H1 (cell line): Measurements from ENCODE around the gene DENND4C. TPM values are rescaled to one million over a fixed set of nuclear protein-coding genes. Genes with fewer than 3 reads are reported as not detected.

Source experiments
- EGR1 ChIP-seq: IDR thresholded peaks from 2 replicates; pipeline ENCODE4 v1.6.1; 2011; ENCODE audit warnings: low read depth, low read length, borderline replicate concordance
- GABPA ChIP-seq: IDR thresholded peaks from 2 replicates; pipeline ENCODE4 v1.6.1; 2011; ENCODE audit warnings: mild to moderate bottlenecking, low read length, moderate library complexity, borderline replicate concordance; ENCODE audit not compliant: insufficient read depth
- JUND ChIP-seq: IDR thresholded peaks from 2 replicates; pipeline ENCODE4 v1.6.1; 2011; ENCODE audit warnings: mild to moderate bottlenecking, improper control_type of control experiment, low read length
- POLR2A ChIP-seq, 2 experiments: IDR thresholded peaks; 1 replicate in 1 of 2; 2 replicates in 1 of 2; pipeline ENCODE4 v1.6.1; 2011; ENCODE audit warnings: low read depth in 2 of 2, low read length in 2 of 2, mild to moderate bottlenecking in 2 of 2; ENCODE audit errors: control extremely low read depth in 1 of 2
- RBBP5 ChIP-seq: IDR thresholded peaks from 2 replicates; pipeline ENCODE4 v1.7.1; 2012; ENCODE audit warnings: low read depth, mild to moderate bottlenecking, inconsistent platforms, low read length, moderate library complexity, borderline replicate concordance
- TCF12 ChIP-seq: IDR thresholded peaks from 2 replicates; pipeline ENCODE4 v1.6.1; 2011; ENCODE audit warnings: low read depth, mild to moderate bottlenecking, low read length
- polyA plus RNA-seq, 7 experiments: library from polyadenylated mRNA; depleted of rRNA in 3 of 7; stranded (reverse) in 5 of 7; unstranded in 2 of 7; fragments of >200 nt in 5 of 7; fragments of 200-250 nt in 2 of 7; gene quantifications; 1 replicate in 5 of 7; 2 replicates in 1 of 7; 4 replicates in 1 of 7; pipeline versions ENCODE4 v1.2.1 to v1.2.3, GENCODE V29; 2011 to 2013; ENCODE audit warnings: missing spikeins in 2 of 7, mixed read lengths in 2 of 7
- total RNA-seq: library from RNA; stranded (reverse); fragmentation: NEBNext Ultra II Directional; extraction: Animal tissue kit (Norgen Biotek cat#: 25700); gene quantifications from 2 replicates; pipeline ENCODE4 v1.2.1, GENCODE V29; 2021
- TF ChIP-seq, protein P1 (sequence below): fragments of 300-600 bp; sonication (generic); IDR thresholded peaks from 2 replicates; pipeline ENCODE4 v1.7.1; 2012; ENCODE audit warnings: low read length, moderate library complexity, mild to moderate bottlenecking, inconsistent platforms; ENCODE audit not compliant: insufficient replicate concordance
- TF ChIP-seq, protein P2 (sequence below): IDR thresholded peaks from 2 replicates; pipeline ENCODE4 v1.6.1; 2012; ENCODE audit warnings: inconsistent platforms
- TF ChIP-seq, protein P3 (sequence below), 3 experiments: IDR thresholded peaks; 1 replicate in 2 of 3; 2 replicates in 1 of 3; pipeline versions ENCODE4 v1.5.1 to v1.6.1; 2011; ENCODE audit warnings: low read length in 3 of 3, mild to moderate bottlenecking in 3 of 3, inconsistent platforms in 2 of 3, low read depth in 1 of 3, moderate library complexity in 1 of 3; ENCODE audit not compliant: insufficient read depth in 1 of 3; ENCODE audit errors: control extremely low read depth in 1 of 3

Gene DENND4C
- total and polyA plus RNA-seq, 2 of the 8 experiments (the other 6 are each of a cell fraction or from before 2014, with no cell fraction given): 6.9 to 18.9 TPM

GRCh38 chr9:19303216-19303615, 72.7 kb downstream of the DENND4C start (continued):
- TF ChIP-seq, protein P1, sequence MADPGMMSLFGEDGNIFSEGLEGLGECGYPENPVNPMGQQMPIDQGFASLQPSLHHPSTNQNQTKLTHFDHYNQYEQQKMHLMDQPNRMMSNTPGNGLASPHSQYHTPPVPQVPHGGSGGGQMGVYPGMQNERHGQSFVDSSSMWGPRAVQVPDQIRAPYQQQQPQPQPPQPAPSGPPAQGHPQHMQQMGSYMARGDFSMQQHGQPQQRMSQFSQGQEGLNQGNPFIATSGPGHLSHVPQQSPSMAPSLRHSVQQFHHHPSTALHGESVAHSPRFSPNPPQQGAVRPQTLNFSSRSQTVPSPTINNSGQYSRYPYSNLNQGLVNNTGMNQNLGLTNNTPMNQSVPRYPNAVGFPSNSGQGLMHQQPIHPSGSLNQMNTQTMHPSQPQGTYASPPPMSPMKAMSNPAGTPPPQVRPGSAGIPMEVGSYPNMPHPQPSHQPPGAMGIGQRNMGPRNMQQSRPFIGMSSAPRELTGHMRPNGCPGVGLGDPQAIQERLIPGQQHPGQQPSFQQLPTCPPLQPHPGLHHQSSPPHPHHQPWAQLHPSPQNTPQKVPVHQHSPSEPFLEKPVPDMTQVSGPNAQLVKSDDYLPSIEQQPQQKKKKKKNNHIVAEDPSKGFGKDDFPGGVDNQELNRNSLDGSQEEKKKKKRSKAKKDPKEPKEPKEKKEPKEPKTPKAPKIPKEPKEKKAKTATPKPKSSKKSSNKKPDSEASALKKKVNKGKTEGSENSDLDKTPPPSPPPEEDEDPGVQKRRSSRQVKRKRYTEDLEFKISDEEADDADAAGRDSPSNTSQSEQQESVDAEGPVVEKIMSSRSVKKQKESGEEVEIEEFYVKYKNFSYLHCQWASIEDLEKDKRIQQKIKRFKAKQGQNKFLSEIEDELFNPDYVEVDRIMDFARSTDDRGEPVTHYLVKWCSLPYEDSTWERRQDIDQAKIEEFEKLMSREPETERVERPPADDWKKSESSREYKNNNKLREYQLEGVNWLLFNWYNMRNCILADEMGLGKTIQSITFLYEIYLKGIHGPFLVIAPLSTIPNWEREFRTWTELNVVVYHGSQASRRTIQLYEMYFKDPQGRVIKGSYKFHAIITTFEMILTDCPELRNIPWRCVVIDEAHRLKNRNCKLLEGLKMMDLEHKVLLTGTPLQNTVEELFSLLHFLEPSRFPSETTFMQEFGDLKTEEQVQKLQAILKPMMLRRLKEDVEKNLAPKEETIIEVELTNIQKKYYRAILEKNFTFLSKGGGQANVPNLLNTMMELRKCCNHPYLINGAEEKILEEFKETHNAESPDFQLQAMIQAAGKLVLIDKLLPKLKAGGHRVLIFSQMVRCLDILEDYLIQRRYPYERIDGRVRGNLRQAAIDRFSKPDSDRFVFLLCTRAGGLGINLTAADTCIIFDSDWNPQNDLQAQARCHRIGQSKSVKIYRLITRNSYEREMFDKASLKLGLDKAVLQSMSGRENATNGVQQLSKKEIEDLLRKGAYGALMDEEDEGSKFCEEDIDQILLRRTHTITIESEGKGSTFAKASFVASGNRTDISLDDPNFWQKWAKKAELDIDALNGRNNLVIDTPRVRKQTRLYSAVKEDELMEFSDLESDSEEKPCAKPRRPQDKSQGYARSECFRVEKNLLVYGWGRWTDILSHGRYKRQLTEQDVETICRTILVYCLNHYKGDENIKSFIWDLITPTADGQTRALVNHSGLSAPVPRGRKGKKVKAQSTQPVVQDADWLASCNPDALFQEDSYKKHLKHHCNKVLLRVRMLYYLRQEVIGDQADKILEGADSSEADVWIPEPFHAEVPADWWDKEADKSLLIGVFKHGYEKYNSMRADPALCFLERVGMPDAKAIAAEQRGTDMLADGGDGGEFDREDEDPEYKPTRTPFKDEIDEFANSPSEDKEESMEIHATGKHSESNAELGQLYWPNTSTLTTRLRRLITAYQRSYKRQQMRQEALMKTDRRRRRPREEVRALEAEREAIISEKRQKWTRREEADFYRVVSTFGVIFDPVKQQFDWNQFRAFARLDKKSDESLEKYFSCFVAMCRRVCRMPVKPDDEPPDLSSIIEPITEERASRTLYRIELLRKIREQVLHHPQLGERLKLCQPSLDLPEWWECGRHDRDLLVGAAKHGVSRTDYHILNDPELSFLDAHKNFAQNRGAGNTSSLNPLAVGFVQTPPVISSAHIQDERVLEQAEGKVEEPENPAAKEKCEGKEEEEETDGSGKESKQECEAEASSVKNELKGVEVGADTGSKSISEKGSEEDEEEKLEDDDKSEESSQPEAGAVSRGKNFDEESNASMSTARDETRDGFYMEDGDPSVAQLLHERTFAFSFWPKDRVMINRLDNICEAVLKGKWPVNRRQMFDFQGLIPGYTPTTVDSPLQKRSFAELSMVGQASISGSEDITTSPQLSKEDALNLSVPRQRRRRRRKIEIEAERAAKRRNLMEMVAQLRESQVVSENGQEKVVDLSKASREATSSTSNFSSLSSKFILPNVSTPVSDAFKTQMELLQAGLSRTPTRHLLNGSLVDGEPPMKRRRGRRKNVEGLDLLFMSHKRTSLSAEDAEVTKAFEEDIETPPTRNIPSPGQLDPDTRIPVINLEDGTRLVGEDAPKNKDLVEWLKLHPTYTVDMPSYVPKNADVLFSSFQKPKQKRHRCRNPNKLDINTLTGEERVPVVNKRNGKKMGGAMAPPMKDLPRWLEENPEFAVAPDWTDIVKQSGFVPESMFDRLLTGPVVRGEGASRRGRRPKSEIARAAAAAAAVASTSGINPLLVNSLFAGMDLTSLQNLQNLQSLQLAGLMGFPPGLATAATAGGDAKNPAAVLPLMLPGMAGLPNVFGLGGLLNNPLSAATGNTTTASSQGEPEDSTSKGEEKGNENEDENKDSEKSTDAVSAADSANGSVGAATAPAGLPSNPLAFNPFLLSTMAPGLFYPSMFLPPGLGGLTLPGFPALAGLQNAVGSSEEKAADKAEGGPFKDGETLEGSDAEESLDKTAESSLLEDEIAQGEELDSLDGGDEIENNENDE: no peak
- TF ChIP-seq EGR1 (no peak), TCF12 (no peak), GABPA (no peak), POLR2A (IDR thresholded peaks at IDR 0.05; ENCODE audit: control extremely low read depth in 1 of 2, low read depth in 2 of 2, low read length in 2 of 2) (no peak), RBBP5 (no peak), JUND (no peak)
- TF ChIP-seq, protein P2, sequence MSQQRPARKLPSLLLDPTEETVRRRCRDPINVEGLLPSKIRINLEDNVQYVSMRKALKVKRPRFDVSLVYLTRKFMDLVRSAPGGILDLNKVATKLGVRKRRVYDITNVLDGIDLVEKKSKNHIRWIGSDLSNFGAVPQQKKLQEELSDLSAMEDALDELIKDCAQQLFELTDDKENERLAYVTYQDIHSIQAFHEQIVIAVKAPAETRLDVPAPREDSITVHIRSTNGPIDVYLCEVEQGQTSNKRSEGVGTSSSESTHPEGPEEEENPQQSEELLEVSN: no peak
- TF ChIP-seq, protein P3, sequence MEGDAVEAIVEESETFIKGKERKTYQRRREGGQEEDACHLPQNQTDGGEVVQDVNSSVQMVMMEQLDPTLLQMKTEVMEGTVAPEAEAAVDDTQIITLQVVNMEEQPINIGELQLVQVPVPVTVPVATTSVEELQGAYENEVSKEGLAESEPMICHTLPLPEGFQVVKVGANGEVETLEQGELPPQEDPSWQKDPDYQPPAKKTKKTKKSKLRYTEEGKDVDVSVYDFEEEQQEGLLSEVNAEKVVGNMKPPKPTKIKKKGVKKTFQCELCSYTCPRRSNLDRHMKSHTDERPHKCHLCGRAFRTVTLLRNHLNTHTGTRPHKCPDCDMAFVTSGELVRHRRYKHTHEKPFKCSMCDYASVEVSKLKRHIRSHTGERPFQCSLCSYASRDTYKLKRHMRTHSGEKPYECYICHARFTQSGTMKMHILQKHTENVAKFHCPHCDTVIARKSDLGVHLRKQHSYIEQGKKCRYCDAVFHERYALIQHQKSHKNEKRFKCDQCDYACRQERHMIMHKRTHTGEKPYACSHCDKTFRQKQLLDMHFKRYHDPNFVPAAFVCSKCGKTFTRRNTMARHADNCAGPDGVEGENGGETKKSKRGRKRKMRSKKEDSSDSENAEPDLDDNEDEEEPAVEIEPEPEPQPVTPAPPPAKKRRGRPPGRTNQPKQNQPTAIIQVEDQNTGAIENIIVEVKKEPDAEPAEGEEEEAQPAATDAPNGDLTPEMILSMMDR (IDR thresholded peaks at IDR 0.05; ENCODE audit: control extremely low read depth in 1 of 3, insufficient read depth in 1 of 3, low read depth in 1 of 3, low read length in 3 of 3): no peak
